COR-L47 (cell line): ENCODE data around the gene CRTC2.
"Not testable (repeated sequence)": the region's sequence is repeated elsewhere in the genome, so short reads cannot be mapped to it uniquely, and the experiment has no call there.

Source experiments
- DNase-seq: peaks from one replicate; lab custom pipeline; 2025; lab: John Stamatoyannopoulos, UW

The CRTC2 gene

DNA sequence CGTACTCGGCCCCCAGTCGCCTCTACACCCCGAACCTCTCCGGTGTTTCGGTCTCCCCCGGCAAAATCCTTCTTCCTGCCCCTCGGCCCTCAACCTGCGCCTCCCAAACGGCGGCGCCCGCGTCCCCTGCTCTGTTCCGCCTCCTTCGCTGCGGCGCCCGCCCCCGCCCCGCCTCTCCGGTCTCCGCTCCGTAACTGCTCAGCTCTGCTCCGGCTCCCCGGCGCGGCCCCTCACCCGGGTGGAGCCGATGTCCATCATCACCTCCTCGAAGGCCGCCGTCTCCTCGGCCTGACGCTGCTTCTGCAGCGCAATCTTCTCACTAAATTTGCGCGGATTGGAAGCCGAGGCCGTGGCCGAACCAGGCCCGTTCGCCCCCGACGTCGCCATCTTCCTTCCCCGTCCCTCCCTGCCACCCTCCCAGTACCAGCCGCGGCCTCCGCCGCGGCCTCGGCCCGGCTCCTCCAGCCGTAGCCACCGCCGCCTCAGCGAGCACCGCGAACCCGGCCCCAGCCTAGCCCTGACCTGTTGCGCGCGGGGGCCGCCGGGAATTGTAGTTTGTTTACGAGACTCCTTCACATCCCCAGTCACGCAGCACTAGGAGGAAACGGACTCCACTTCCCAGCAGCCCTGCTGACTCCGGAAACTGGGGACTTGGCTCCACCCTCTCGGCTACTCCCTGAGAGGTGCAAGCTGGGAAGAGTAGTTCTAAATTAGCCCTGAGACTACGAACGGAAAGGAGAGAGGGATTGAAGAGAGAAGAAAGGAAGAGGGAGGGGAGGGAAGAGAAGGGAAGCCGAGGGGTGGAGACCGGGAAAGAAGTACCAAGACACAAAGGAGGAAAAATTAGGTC lies at the start of gene CRTC2:
CRTC2 (minus strand) TSS at position 502 of the 850 bp plus-strand sequence; CDS start at position 387, 115 bp downstream.
- DNase-seq, result peak; percentile 96

GRCh38 chr1:154006136-154006535 lies 47.7 kb upstream of the CRTC2 start:
- DNase-seq, result no peak

DNA sequence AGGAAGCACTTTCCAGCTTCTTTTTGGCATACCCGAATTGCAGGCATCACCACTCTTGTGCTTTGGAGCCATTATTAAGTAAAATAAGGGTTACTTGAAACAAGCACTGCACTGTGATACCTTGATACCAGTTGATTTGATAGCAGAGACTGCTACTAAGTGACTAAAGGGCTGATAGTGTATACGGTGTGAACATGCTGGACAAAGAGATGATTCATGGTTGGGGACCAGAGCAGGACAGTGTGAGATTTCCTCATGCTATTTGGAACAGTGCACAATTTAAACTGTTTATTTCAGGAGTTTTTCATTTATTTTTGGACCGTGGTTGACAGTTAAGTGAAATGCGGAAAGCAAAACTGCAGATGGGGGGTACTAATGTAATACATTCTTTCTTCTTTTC lies 42.0 kb upstream of the CRTC2 start:
- DNase-seq, result no peak

DNA sequence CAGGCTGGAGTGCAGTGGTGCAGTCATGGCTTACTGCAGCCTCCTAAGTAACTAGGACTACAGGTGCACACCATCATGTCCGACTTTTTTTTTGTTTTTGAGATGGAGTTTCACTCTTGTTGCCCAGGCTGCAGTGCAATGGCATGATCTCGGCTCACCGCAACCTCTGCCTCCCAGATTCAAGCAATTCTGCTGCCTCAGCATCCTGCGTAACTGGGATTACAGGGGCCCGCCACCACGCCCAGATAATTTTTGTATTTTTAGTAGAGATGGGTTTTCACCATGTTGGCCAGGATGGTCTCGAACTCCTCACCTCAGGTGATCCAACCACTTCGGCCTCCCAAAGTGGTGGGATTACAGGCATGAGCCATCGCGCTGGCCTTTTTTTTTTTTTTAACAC lies 38.5 kb upstream of the CRTC2 start:
- not testable (repeated sequence) for DNase-seq

- DNase-seq, result no peak
Observed at GRCh38 chr1:153995640-153996039, 37.2 kb upstream of the CRTC2 start.

DNA sequence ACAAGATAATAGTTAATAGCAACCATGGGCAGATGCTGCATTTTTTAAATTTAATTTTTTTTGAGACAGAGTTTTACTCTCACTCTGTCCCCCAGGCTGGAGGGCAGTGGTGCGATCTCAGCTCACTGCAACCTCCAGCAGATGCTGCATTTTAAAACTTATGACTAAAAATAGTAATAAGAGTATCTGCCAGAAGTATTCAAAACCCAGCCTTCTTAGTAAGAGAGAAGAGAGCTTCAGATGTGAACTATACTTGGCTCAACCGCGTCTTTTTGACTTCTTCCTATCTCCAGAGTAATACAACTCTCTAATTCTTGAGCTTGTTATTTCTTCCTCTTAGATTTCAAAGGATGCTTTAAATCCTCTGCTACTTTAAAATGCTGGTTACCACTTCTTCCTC lies 36.8 kb upstream of the CRTC2 start:
- no peak for DNase-seq

- DNase-seq, result no peak
Observed at GRCh38 chr1:153991806-153992205, 33.4 kb upstream of the CRTC2 start.

GRCh38 chr1:153991151-153991630 lies 32.8 kb upstream of the CRTC2 start:
- no peak for DNase-seq

GRCh38 chr1:153990468-153991150 lies 32.2 kb upstream of the CRTC2 start, which contains the start of gene RPS27:
TSS of gene RPS27 (plus strand) at chr1:153990762. CDS start at chr1:153990797, 35 bp downstream.
- DNase-seq, result peak; percentile 95

DNA sequence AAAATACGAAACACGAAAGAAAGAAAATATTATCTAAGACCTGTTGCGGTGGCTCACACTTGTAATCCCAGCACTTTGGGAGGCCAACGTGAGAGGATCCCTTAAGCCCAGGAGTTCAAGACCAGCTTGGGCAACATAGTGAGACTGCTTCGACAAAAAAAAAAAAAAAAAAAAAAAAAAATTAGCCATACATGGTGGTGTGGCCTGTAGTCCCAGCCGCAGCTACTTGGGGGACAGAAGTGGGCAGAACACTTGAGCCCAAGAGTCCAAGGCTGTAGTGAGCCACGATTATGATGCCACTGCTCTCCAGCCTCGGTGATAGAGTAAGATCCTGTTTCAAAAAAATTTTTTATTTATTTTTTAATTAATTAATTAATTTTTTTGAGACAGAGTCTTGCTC lies 29.2 kb upstream of the CRTC2 start:
- no peak for DNase-seq

DNA sequence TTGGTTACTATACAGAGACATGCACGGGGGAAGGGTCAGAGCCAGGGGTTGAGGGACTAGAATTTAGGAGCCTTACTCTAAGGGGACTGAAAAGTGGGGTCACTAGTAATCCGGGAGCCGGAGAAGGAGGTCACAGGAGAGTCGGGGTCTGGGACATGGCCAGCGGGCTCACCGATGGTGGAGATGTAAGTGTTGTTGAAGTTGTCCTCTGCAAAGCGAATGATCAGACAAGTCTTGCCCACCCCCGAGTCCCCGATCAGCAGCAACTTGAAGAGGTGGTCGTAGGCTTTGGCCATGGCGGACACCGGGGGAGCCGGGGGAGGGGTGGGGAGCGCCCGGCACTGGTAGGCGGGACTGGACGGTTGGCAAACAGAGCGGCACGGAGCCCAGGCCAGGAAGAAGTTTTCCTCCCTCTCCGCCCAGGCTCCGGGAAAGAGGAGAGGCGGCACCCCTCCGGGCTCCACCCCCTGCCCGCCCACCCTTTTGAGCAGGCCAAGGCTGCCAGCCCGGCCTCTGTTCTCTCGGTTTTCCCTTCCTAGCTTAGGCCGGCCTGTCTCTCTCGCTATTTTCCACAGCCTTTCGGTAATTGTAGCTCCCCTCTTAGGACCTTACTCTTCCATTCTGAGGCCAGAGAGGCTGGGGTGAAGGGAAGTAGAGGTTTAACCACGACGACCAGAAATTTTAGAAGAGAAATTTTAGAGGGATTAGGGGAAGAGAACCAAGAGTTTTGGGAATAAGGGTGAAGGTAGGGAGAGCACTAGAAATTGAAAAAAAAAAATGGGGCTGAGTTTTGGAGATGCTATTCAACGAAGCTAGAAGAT lies 27.7 kb upstream of the CRTC2 start, which contains the start of gene RAB13:
RAB13 (minus strand) TSS at position 399 of the 821 bp plus-strand sequence; CDS start at position 296, 103 bp downstream.
- DNase-seq, result peak; percentile 65

GRCh38 chr1:153985341-153985912 lies 27.0 kb upstream of the CRTC2 start:
- DNase-seq, result no peak

- peak; percentile 3 for DNase-seq
Observed at GRCh38 chr1:153984123-153984894, 25.9 kb upstream of the CRTC2 start.

DNA sequence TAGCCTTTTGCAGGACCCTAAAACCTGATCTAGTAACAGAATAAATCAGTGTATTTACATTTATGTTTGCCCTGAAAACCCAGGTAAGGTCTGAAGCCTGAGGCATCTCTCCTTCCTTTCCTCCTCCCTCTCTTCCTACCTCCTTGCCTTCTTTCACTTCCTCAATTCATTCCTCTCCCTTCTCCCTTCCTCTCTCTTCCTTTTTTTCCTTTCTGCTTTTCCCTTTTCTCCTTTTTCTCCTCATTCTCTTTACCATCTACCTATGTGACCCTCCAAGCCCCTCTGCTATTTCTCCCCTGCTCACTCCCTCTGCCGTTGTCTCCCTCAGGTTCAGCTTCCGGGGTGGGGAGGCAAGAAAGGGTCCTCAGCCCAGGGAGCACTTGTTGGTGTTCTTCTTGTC lies 23.3 kb upstream of the CRTC2 start:
- not testable (repeated sequence) for DNase-seq

DNA sequence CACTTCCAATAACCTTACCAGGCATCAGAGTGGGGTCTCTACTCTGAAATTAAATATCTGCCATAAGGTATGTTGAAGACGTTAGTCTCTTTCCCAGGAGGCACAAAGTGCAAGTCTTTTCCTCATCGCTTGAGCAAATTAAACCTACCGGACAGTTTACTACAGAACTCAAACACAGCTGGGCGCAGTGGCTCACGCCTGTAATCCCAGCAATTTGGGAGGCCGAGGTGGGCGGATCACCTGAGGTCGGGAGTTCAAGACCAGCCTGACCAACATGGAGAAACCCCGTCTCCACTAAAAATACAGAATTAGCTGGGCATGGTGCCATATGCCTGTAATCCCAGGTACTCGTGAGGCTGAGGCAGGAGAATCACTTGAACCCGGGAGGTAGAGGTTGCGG lies 20.7 kb upstream of the CRTC2 start:
- DNase-seq, result not testable (repeated sequence)

- no peak for DNase-seq
Observed at GRCh38 chr1:153978274-153978909, 20.0 kb upstream of the CRTC2 start.

- peak; percentile 80 for DNase-seq
Observed at GRCh38 chr1:153977250-153978240, 19.1 kb upstream of the CRTC2 start, which contains the start of gene JTB. TSS of gene JTB (minus strand) at chr1:153977674. CDS start at chr1:153977252, 422 bp downstream.

- no peak for DNase-seq
Observed at GRCh38 chr1:153976819-153977249, 18.4 kb upstream of the CRTC2 start.

- DNase-seq, result no peak
Observed at GRCh38 chr1:153973525-153973924, 15.1 kb upstream of the CRTC2 start.
